NT2/D1 (cell line): ENCODE results near the gene KIFC1.

Source experiments
- SUZ12 ChIP-seq: IDR thresholded peaks from 2 replicates; pipeline ENCODE4 v1.6.1; 2011; ENCODE audit not compliant: insufficient read length, insufficient read depth; ENCODE audit errors: extremely low read depth
- YY1 ChIP-seq: IDR thresholded peaks from 2 replicates; pipeline ENCODE4 v1.6.1; 2011; ENCODE audit not compliant: insufficient read length, insufficient read depth
- ZNF274 ChIP-seq: IDR thresholded peaks from 2 replicates; pipeline ENCODE4 v1.6.1; 2011; ENCODE audit warnings: mild to moderate bottlenecking, low read depth, low read length

DNA sequence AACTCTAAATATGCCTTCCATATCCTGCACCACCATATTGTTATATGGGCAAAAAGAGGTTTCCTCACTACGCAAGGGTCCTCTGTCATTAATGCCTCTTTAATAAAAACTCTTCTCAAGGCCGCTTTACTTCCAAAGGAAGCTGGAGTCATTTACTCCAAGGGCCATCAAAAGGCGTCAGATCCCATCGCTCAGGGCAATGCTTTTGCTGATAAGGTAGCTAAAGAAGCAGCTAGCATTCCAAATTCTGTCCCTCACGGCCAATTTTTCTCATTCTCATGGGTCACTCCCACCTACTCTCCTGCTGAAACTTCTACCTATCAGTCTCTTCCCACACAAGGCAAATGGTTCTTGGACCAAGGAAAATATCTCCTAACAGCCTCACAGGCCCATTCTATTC is 43.8 kb upstream of the KIFC1 start:
- no peak for TF ChIP-seq YY1
- no peak for TF ChIP-seq SUZ12
- no peak for TF ChIP-seq ZNF274
